ENCODE measurements around the gene HDAC4.

GRCh38 chr2:239062743-239063142 is 338.1 kb downstream of the HDAC4 start:
- no peak for TF ChIP-seq CTCF (IDR thresholded peaks at IDR 0.05)
- TF ChIP-seq POLR2AphosphoS5 (IDR thresholded peaks at IDR 0.05; ENCODE audit: low read depth, low read length) = no peak
